HUES64 (cell line): ENCODE results near the gene PFN1.
A peak's percentile ranks its signal among the peaks of the same experiment; 100 is the strongest.

Source experiments
- H3K27ac ChIP-seq: 2 replicates; pipeline ENCODE4 v1.7.0; 2013; ENCODE audit warnings: low read depth, low read length, inconsistent platforms
- H3K27me3 ChIP-seq: 2 replicates; pipeline ENCODE4 v1.6.1; 2013; ENCODE audit warnings: mild to moderate bottlenecking, low read length; ENCODE audit not compliant: insufficient read depth
- H3K36me3 ChIP-seq: 2 replicates; pipeline ENCODE4 v1.6.1; 2013; ENCODE audit warnings: mild to moderate bottlenecking, low read length; ENCODE audit not compliant: insufficient read depth
- H3K4me1 ChIP-seq: 2 replicates; pipeline ENCODE4 v1.6.1; 2013; ENCODE audit warnings: mild to moderate bottlenecking, low read length, moderate library complexity; ENCODE audit not compliant: insufficient read depth
- H3K4me3 ChIP-seq: 2 replicates; pipeline ENCODE4 v1.5.1; 2013; ENCODE audit warnings: mild to moderate bottlenecking, low read length, moderate library complexity
- H3K9ac ChIP-seq: 2 replicates; pipeline ENCODE4 v1.6.1; 2013; ENCODE audit warnings: mild to moderate bottlenecking, low read depth, low read length
- H3K9me3 ChIP-seq: 2 replicates; pipeline ENCODE4 v1.6.1; 2013; ENCODE audit warnings: low read depth, low read length; ENCODE audit not compliant: insufficient read depth
- WGBS: fragments of 150-250, 120-280 bp; methylation state at CpG from one replicate; pipeline ENCODE4 v1.1.7; 2013; ENCODE audit warnings: missing lambda C conversion rate; 5-methylcytosine and 5-hydroxymethylcytosine counted together

Gene PFN1

GRCh38 chr17:4898927-4899326 lies 49.4 kb downstream of the PFN1 start:
- peak overlapping the region; percentile 58 for H3K4me3 ChIP-seq
- H3K36me3 ChIP-seq, result peaks cover 28% of the 10 kb centered on the region
- H3K9me3 ChIP-seq, result no peaks in the 10 kb centered on the region
- no peak overlapping the region for H3K27ac ChIP-seq
- no peaks in the 10 kb centered on the region for H3K4me1 ChIP-seq
- no peaks in the 10 kb centered on the region for H3K27me3 ChIP-seq
- WGBS, result 93% methylated on average over 34 of the region's 34 CpGs
- peak overlapping the region; percentile 43; the same call in 1 of the 2 replicates for H3K9ac ChIP-seq

- H3K4me1 ChIP-seq, result no peaks in the 10 kb centered on the region
- WGBS, result 96% methylated on average over 8 of the region's 8 CpGs
- peaks cover 34% of the 10 kb centered on the region for H3K36me3 ChIP-seq
- H3K27ac ChIP-seq, result no peak overlapping the region
- no peaks in the 10 kb centered on the region for H3K9me3 ChIP-seq
- H3K9ac ChIP-seq, result no peak overlapping the region
- H3K4me3 ChIP-seq, result peak overlapping the region; percentile 58; the same call in 1 of the 2 replicates
- no peaks in the 10 kb centered on the region for H3K27me3 ChIP-seq
Measured at GRCh38 chr17:4898351-4898750, 50.0 kb downstream of the PFN1 start.

GRCh38 chr17:4897785-4898184 lies 50.5 kb downstream of the PFN1 start:
- H3K27me3 ChIP-seq, result no peaks in the 10 kb centered on the region
- H3K9ac ChIP-seq, result no peak overlapping the region
- no peak overlapping the region for H3K27ac ChIP-seq
- WGBS, result 82% methylated on average over 1 of the region's 5 CpGs
- no peak overlapping the region for H3K4me3 ChIP-seq
- H3K4me1 ChIP-seq, result no peaks in the 10 kb centered on the region
- H3K9me3 ChIP-seq, result no peaks in the 10 kb centered on the region
- H3K36me3 ChIP-seq, result peaks cover 39% of the 10 kb centered on the region

- Histone ChIP-seq H3K9me3 (no peaks in the 10 kb centered on the region), H3K4me3 (no peak overlapping the region), H3K27me3 (no peaks in the 10 kb centered on the region), H3K9ac (no peak overlapping the region), H3K27ac (no peak overlapping the region), H3K36me3 (peaks cover 44% of the 10 kb centered on the region), H3K4me1 (no peaks in the 10 kb centered on the region)
- 89% methylated on average over 10 of the region's 10 CpGs for WGBS
Measured at GRCh38 chr17:4897198-4897687, 51.1 kb downstream of the PFN1 start.

GRCh38 chr17:4896332-4897197 lies 51.8 kb downstream of the PFN1 start:
- 95% methylated on average over 27 of the region's 27 CpGs for WGBS
- Histone ChIP-seq H3K9ac (no peak overlapping the region), H3K27me3 (no peaks in the 10 kb centered on the region), H3K27ac (no peak overlapping the region), H3K4me3 (no peak overlapping the region), H3K4me1 (no peaks in the 10 kb centered on the region), H3K36me3 (peaks cover 48% of the 10 kb centered on the region), H3K9me3 (no peaks in the 10 kb centered on the region)

- WGBS, result 82% methylated on average over 27 of the region's 27 CpGs
Measured at GRCh38 chr17:4895657-4896331, 52.5 kb downstream of the PFN1 start.

More at GRCh38 chr17:4895657-4896331, 52.5 kb downstream of the PFN1 start:
- H3K9ac ChIP-seq, result no peak overlapping the region
- no peaks in the 10 kb centered on the region for H3K9me3 ChIP-seq
- no peak overlapping the region for H3K4me3 ChIP-seq
- H3K27ac ChIP-seq, result no peak overlapping the region
- no peaks in the 10 kb centered on the region for H3K27me3 ChIP-seq
- peaks cover 56% of the 10 kb centered on the region for H3K36me3 ChIP-seq
- no peaks in the 10 kb centered on the region for H3K4me1 ChIP-seq
